Measurements from ENCODE around the gene GPANK1.
"Not testable (repeated sequence)": the region's sequence is repeated elsewhere in the genome, so short reads cannot be mapped to it uniquely, and the experiment has no call there.

Gene GPANK1

GRCh38 chr6:31664790-31665500 is at the start of gene GPANK1:
Gene GPANK1 (minus strand): TSS chr6:31664997. CDS start chr6:31664478, 519 bp downstream.
- DNase-seq, result no peak

- no peak for DNase-seq
Measured at GRCh38 chr6:31713991-31714684, 49.3 kb upstream of the GPANK1 start.

DNA sequence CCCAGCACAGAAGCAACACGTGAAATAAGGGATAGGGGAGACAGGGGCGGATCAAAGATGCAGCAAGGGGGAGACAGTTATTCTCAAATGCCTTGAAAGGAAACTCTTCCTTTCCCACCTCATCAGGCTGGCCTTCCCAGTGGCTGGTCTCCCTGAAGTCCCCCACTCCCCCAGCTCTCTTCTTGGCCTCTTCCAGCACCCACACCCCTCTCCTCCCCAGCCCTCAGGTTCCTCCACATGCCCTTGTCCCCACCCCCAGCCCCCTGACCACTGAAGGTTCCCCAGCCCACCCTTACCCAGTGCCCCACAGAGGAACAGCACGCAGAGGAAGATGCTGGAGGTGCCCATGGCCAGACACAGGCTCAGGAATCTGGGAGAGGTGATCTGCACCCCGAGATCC is 48.7 kb upstream of the GPANK1 start:
- DNase-seq, result no peak

GRCh38 chr6:31712296-31712695 is 47.5 kb upstream of the GPANK1 start:
- DNase-seq, result no peak

- no peak for DNase-seq
Measured at GRCh38 chr6:31711233-31711632, 46.4 kb upstream of the GPANK1 start.

- no peak for DNase-seq
Measured at GRCh38 chr6:31710523-31711219, 45.9 kb upstream of the GPANK1 start.

DNA sequence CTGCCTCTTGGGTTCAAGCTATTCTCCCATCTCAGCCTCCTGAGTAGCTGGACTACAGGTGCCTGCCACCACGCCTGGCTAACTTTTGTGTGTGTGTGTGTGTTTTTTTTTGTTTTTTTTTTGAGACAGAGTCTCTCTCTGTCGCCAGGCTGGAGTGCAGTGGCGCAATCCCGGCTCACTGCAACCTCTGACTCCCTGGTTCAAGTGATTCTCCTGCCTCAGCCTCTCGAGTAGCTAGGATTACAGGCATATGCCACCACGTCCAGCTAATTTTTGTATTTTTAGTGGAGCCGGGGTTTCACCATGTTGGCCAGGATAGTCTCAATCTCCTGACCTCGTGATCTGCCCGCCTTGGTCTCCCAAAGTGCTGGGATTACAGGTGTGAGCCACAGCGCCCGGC is 44.4 kb upstream of the GPANK1 start:
- not testable (repeated sequence) for DNase-seq

DNA sequence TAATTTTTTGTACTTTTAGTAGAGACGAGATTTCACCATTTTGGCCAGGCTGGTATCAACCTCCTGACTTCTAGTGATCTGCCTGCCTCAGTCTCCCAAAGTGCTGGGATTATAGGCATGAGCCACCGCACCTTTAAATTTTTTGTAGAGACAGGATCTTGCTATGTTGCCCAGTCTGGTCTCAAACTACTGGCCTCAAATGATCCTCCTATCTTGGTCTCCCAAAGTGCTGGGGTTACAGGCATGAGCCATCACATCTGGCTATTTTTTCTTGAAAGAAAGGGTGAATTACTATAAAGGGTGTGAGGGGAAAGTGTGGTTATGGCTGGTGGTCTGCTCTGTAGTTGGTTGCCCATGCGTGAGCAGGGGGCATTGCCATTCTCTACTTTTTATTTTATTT is 43.4 kb upstream of the GPANK1 start:
- DNase-seq, result no peak

- no peak for DNase-seq
Measured at GRCh38 chr6:31707701-31708100, 42.9 kb upstream of the GPANK1 start.

DNA sequence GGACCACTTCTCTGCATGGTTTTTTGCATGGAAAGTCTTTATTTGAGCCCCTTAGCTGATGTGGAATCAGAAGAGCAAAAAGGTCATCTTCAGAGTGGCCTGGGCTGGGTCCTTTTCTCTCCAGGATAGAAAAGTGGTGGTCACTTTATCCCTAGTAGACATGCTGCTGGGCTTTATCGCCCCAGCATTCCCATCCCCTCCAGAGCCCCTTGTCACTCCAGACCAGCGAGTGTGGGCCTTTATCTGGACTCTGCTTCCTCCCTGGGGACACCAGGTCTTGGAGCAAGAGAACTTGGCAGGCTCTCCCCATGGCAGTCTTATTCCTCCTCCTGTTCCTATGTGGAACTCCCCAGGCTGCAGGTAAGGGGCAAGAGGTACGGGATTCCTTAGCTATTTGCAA is 41.8 kb upstream of the GPANK1 start, which contains the start of gene LY6G6F:
LY6G6F (plus strand) TSS at position 268 of the 400 bp plus-strand sequence; CDS start at position 309, 41 bp downstream.
- DNase-seq, result no peak

DNA sequence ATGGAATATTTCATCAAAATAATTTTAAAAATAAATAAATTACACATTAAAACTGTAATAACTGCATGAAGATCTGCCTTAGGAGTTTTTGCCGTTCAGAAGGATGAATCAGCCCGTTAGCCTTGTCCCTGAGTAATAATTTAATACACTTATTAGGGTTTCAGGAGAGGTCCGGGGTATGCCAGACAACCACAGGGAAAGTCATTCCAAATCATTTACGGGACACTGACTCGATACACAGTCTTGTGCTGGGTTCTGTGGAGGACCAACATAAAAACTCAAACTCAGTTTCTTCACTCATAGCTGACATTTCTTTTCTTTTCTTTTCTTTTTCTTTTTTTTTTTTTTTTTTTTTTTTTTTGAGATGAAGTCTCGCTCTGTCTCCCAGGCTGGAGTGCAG is 41.1 kb upstream of the GPANK1 start:
- DNase-seq, result no peak

- peak; percentile 48 for DNase-seq
Measured at GRCh38 chr6:31702819-31703716, 38.3 kb upstream of the GPANK1 start, which contains the start of gene ABHD16A. Gene ABHD16A (minus strand): TSS chr6:31703324. CDS start chr6:31703281, 43 bp downstream.

DNA sequence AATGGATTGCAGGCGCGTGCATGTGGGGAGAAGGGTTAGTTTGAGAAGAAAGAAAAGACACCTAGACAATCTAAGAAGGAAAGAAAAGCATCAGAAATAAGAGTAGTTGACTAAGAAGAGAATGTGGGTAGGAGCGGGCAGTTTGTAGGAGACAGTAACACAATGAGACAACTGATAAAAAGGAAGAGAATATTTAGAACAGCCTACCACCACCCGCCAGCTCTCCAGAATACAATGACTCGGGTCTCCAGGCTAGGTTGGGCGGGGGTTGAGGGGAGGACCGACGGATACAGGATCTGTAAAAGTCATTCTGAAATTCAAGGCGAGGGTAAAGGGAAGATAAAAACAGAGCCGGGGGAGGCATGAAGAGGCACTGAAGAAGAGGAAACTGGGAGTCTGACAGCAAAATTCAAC is 37.6 kb upstream of the GPANK1 start:
- DNase-seq, result no peak

- DNase-seq, result no peak
Measured at GRCh38 chr6:31701666-31702404, 37.0 kb upstream of the GPANK1 start.

- DNase-seq, result no peak
Measured at GRCh38 chr6:31700740-31701401, 36.1 kb upstream of the GPANK1 start.

- no peak for DNase-seq
Measured at GRCh38 chr6:31697555-31697954, 32.8 kb upstream of the GPANK1 start.

- DNase-seq, result no peak
Measured at GRCh38 chr6:31693535-31693934, 28.7 kb upstream of the GPANK1 start.

DNA sequence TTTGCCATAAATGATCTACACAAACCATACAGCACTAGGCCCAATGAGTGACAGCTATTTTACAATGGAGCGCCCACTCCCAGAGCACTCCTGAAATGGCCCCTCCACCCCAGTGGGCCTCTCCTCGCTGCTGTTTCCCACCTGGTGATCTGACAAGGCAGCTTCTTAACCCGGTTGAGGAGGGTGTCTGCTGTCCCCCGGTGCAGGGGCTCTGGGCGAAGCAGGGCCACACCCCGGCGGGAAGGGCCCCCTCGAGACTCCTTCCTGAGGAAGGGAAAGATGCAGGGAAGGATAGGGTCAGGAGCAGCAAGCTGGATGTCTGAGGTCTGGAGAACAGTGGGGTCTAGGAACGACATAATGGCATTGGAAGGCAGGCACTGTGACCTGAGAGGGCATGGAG is 28.1 kb upstream of the GPANK1 start:
- DNase-seq, result no peak

- DNase-seq, result no peak
Measured at GRCh38 chr6:31692353-31692752, 27.6 kb upstream of the GPANK1 start.

DNA sequence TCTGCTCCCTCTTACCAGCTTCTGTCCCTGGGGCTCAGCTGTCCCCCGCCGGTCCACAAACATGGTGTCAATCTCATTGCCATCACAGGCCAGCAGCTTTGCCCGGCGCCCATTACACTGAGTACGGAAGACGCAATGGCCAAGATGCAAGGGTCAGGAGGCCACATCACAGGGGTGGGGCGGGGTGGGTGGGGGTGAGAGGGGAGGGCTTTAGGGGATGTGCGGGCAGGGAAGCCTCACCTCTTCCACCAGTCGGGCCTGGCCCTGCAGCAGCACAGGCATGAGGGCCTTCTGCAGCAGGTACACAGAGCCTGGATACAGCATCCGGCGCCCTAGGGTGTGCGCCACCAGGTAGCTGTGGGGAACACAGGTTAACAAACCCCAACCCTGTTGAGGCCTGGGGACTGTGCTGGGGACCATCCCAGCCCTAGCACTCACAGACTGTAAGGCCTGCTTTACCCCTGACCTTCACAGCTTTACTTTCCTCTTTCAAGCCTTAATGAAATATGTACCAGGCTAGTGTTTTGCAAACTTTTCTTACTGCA is 26.8 kb upstream of the GPANK1 start:
- no peak for DNase-seq

GRCh38 chr6:31691078-31691463 is 26.3 kb upstream of the GPANK1 start:
- no peak for DNase-seq

All from cortex of kidney (tissue), 1 donor.